Left lung (tissue), 10 donors: Measurements from ENCODE around the gene TRIM73. TPM values are rescaled to one million over a fixed set of nuclear protein-coding genes. Genes with fewer than 3 reads are reported as not detected.
"Not testable (repeated sequence)": the region's sequence is repeated elsewhere in the genome, so short reads cannot be mapped to it uniquely, and the experiment has no call there.

ENCODE experiments used
- ATAC-seq: fragments of 200-7000 bp; cut with Tn5 transposase; one replicate; pipeline ENCODE4 v1.9.1; 2020; ENCODE audit warnings: moderate library complexity
- DNase-seq, 4 donors: peaks; one replicate each; pipeline ENCODE4 v3.0.0-alpha.2; 2013 to 2020
- H3K27ac ChIP-seq, 2 donors: fragments of 200-600 bp; sonication (generic) in 1 of 2; one replicate each; pipeline versions ENCODE4 v1.5.0 to v1.8.0; 2020 to 2021
- H3K27me3 ChIP-seq, 2 donors: fragments of 200-600 bp; sonication (generic) in 1 of 2; one replicate each; pipeline versions ENCODE4 v1.5.0 to v1.8.0; 2020 to 2021
- H3K36me3 ChIP-seq, 2 donors: fragments of 200-600 bp; sonication (generic) in 1 of 2; one replicate each; pipeline versions ENCODE4 v1.5.0 to v1.8.0; 2020 to 2021
- H3K4me1 ChIP-seq, 2 donors: fragments of 200-600 bp; one replicate each; pipeline ENCODE4 v1.8.0; 2021
- H3K4me3 ChIP-seq, 2 donors: fragments of 200-600 bp; sonication (generic) in 1 of 2; one replicate each; pipeline versions ENCODE4 v1.5.0 to v1.8.0; 2020 to 2021; ENCODE audit warnings: mild to moderate bottlenecking in 1 of 2
- H3K9me3 ChIP-seq, 2 donors: fragments of 200-600 bp; sonication (generic) in 1 of 2; one replicate each; pipeline versions ENCODE4 v1.5.0 to v1.8.0; 2020 to 2021
- intact Hi-C, 2 donors: fragments of 100-400 bp; cut with DNase I; formaldehyde crosslinking; loops; one replicate each; pipeline versions ENCODE4 v1.11.2 to v1.14.2; 2022
- polyA plus RNA-seq, 6 donors: library from polyadenylated mRNA; unstranded; fragments of 120-200 nt; gene quantifications; one replicate each; pipeline ENCODE4 v1.2.1, GENCODE V29; 2013; ENCODE audit not compliant: insufficient read length in 6 of 6
- total RNA-seq, 2 donors: library from RNA; stranded (reverse); fragmentation: NEBNext Ultra II Directional; extraction: Animal tissue kit (Norgen Biotek cat#: 25700); gene quantifications; one replicate each; pipeline ENCODE4 v1.2.1, GENCODE V29; 2021
- donor health status: DM: no; HTN: yes; CAD: no.
- donor health status: DM: no; HTN: no; CAD: no.

Gene TRIM73
- total and polyA plus RNA-seq, 8 donors, result 2.0 to 8.9 (median 5.1) TPM

- peak; percentile 90 for ATAC-seq
- H3K27ac ChIP-seq, H3K27me3 ChIP-seq, H3K4me3 ChIP-seq, intact Hi-C loops, H3K4me1 ChIP-seq, H3K36me3 ChIP-seq, H3K9me3 ChIP-seq, DNase-seq: not testable (repeated sequence)
Observed at GRCh38 chr7:75403455-75404443, 8.3 kb downstream of the TRIM73 start.

GRCh38 chr7:75404663-75405062, 9.2 kb downstream of the TRIM73 start:
- ATAC-seq, DNase-seq, intact Hi-C loops: not testable (repeated sequence)

GRCh38 chr7:75409880-75410822, 14.7 kb downstream of the TRIM73 start:
- intact Hi-C loops, H3K9me3 ChIP-seq, H3K27me3 ChIP-seq, H3K36me3 ChIP-seq, H3K4me1 ChIP-seq, H3K27ac ChIP-seq: not testable (repeated sequence)
- DNase-seq (peak in 1 of 4 donors; percentile 26), ATAC-seq (peak; percentile 99)
- H3K4me3 ChIP-seq, result peak overlapping the region in 1 of 2 donors; percentile 35

More at GRCh38 chr7:75404663-75405062, 9.2 kb downstream of the TRIM73 start:
- not testable (repeated sequence) for H3K27me3 ChIP-seq, H3K36me3 ChIP-seq, H3K4me3 ChIP-seq, H3K4me1 ChIP-seq, H3K27ac ChIP-seq, H3K9me3 ChIP-seq

GRCh38 chr7:75410823-75411173, 15.4 kb downstream of the TRIM73 start:
- H3K27me3 ChIP-seq, H3K36me3 ChIP-seq, H3K27ac ChIP-seq, H3K4me1 ChIP-seq, DNase-seq, H3K4me3 ChIP-seq, intact Hi-C loops, H3K9me3 ChIP-seq: not testable (repeated sequence)
- ATAC-seq, result peak; percentile 11

GRCh38 chr7:75414204-75414603, 18.8 kb downstream of the TRIM73 start:
- intact Hi-C loops, H3K9me3 ChIP-seq, H3K4me1 ChIP-seq, ATAC-seq, H3K27ac ChIP-seq, H3K4me3 ChIP-seq, DNase-seq, H3K27me3 ChIP-seq: not testable (repeated sequence)
- H3K36me3 ChIP-seq, result peaks cover 0 to 25% of the 10 kb centered on the region in 2 donors

- intact Hi-C loops, H3K27ac ChIP-seq, H3K4me3 ChIP-seq, H3K4me1 ChIP-seq, DNase-seq, ATAC-seq, H3K27me3 ChIP-seq, H3K9me3 ChIP-seq: not testable (repeated sequence)
- peaks cover 0 to 29% of the 10 kb centered on the region in 2 donors for H3K36me3 ChIP-seq
Observed at GRCh38 chr7:75414708-75415427, 19.4 kb downstream of the TRIM73 start.

GRCh38 chr7:75415428-75415817, 20.0 kb downstream of the TRIM73 start:
- H3K27ac ChIP-seq, ATAC-seq, intact Hi-C loops, H3K4me3 ChIP-seq, H3K27me3 ChIP-seq, H3K9me3 ChIP-seq, DNase-seq, H3K4me1 ChIP-seq: not testable (repeated sequence)
- H3K36me3 ChIP-seq, result peaks cover 0 to 35% of the 10 kb centered on the region in 2 donors

- intact Hi-C loops, DNase-seq, H3K27me3 ChIP-seq, H3K27ac ChIP-seq, H3K4me3 ChIP-seq, H3K4me1 ChIP-seq, ATAC-seq, H3K9me3 ChIP-seq: not testable (repeated sequence)
- peaks cover 0 to 39% of the 10 kb centered on the region in 2 donors for H3K36me3 ChIP-seq
Observed at GRCh38 chr7:75415829-75416373, 20.5 kb downstream of the TRIM73 start.

- H3K27ac ChIP-seq, DNase-seq, intact Hi-C loops, H3K27me3 ChIP-seq, H3K4me3 ChIP-seq, H3K9me3 ChIP-seq, H3K4me1 ChIP-seq, ATAC-seq: not testable (repeated sequence)
- peaks cover 0 to 48% of the 10 kb centered on the region in 2 donors for H3K36me3 ChIP-seq
Observed at GRCh38 chr7:75416787-75417186, 21.4 kb downstream of the TRIM73 start.

GRCh38 chr7:75418292-75418858, 22.9 kb downstream of the TRIM73 start:
- H3K4me3 ChIP-seq, intact Hi-C loops, H3K27ac ChIP-seq, H3K9me3 ChIP-seq, DNase-seq, H3K4me1 ChIP-seq, H3K27me3 ChIP-seq: not testable (repeated sequence)
- ATAC-seq, result peak; percentile 33
- H3K36me3 ChIP-seq, result peaks cover 0 to 52% of the 10 kb centered on the region in 2 donors

- H3K4me1 ChIP-seq, H3K9me3 ChIP-seq, H3K27me3 ChIP-seq, H3K4me3 ChIP-seq, intact Hi-C loops, DNase-seq, H3K27ac ChIP-seq, ATAC-seq: not testable (repeated sequence)
- peaks cover 0 to 61% of the 10 kb centered on the region in 2 donors for H3K36me3 ChIP-seq
Observed at GRCh38 chr7:75419210-75419609, 23.8 kb downstream of the TRIM73 start.

- ATAC-seq, H3K4me1 ChIP-seq, DNase-seq, H3K27ac ChIP-seq, intact Hi-C loops, H3K9me3 ChIP-seq, H3K4me3 ChIP-seq, H3K27me3 ChIP-seq: not testable (repeated sequence)
- H3K36me3 ChIP-seq, result peaks cover 0 to 66% of the 10 kb centered on the region in 2 donors
Observed at GRCh38 chr7:75419693-75420092, 24.3 kb downstream of the TRIM73 start.
